B cell (primary cell): ENCODE results near the gene TKT. TPM values are rescaled to one million over a fixed set of nuclear protein-coding genes. Genes with fewer than 3 reads are reported as not detected.

Experiments
- ATAC-seq: fragments of 200-7000 bp; cut with Tn5 transposase; one replicate; pipeline ENCODE4 v1.10.0; 2021; ENCODE audit warnings: low read depth, mild to moderate bottlenecking, moderate number of reproducible peaks, moderate library complexity
- CTCF ChIA-PET: fragments of 350-600 bp; sonication (Branson Sonifier 250); formaldehyde crosslinking; loops from one replicate; lab custom pipeline; 2021; ENCODE audit warnings: antibody characterized with exemption, inconsistent platforms; lab: Charles Lee
- POLR2A ChIA-PET: fragments of 350-600 bp; sonication (Branson Sonifier 250); formaldehyde crosslinking; loops from one replicate; lab custom pipeline; 2021; ENCODE audit warnings: antibody characterized with exemption; lab: Charles Lee
- DNase-seq: peaks from one replicate; pipeline ENCODE4 v3.0.0; 2013
- H2AFZ ChIP-seq: 2 replicates; pipeline ENCODE4 v1.6.1; 2012; ENCODE audit warnings: mild to moderate bottlenecking, low read depth, low read length; ENCODE audit not compliant: insufficient read depth, poor library complexity, severe bottlenecking
- H3K27ac ChIP-seq, 2 donors: 1 replicate in 1 of 2; 2 replicates in 1 of 2; pipeline ENCODE4 v1.5.1; 2012 to 2013; ENCODE audit warnings: low read length in 2 of 2, mild to moderate bottlenecking in 2 of 2, moderate library complexity in 1 of 2
- H3K27me3 ChIP-seq, 4 experiments: fragments of 200-600 bp in 1 of 4; sonication (generic) in 1 of 4; replicated peaks in 1 of 4; 1 replicate in 2 of 4; 2 replicates in 2 of 4; pipeline versions ENCODE4 v1.6.1 to v1.7.0; 2013 to 2016; ENCODE audit warnings: low read length in 3 of 4, mild to moderate bottlenecking in 2 of 4, mixed read lengths in 1 of 4, moderate library complexity in 1 of 4; ENCODE audit not compliant: insufficient read depth in 4 of 4, control insufficient read depth in 3 of 4; ENCODE audit errors: control extremely low read depth in 1 of 4
- H3K36me3 ChIP-seq, 2 experiments: replicated peaks in 1 of 2; 1 replicate in 1 of 2; 2 replicates in 1 of 2; pipeline versions ENCODE4 v1.6.1 to v1.7.1; 2013; ENCODE audit warnings: low read length in 1 of 2; ENCODE audit not compliant: insufficient read depth in 2 of 2, control insufficient read depth in 1 of 2; ENCODE audit errors: control extremely low read depth in 1 of 2, extremely low read depth in 1 of 2
- H3K4me1 ChIP-seq, 2 donors: fragments of 200-600 bp in 1 of 2; sonication (generic) in 1 of 2; 1 replicate in 1 of 2; 2 replicates in 1 of 2; pipeline versions ENCODE4 v1.5.1 to v1.6.1; 2013 to 2017; ENCODE audit warnings: low read length in 2 of 2; ENCODE audit not compliant: control insufficient read depth in 2 of 2, insufficient read depth in 2 of 2
- H3K4me2 ChIP-seq: replicated peaks from 2 replicates; pipeline ENCODE3; 2012; ENCODE audit warnings: mild to moderate bottlenecking, low read depth, low read length; ENCODE audit not compliant: poor library complexity, severe bottlenecking
- H3K4me3 ChIP-seq, 5 experiments: fragments of 200-600 bp in 1 of 5; sonication (generic) in 1 of 5; 1 replicate in 3 of 5; 2 replicates in 2 of 5; pipeline versions ENCODE4 v1.5.1 to v1.7.0; 2011 to 2016; ENCODE audit warnings: low read length in 4 of 5, mild to moderate bottlenecking in 4 of 5, low read depth in 2 of 5, control low read depth in 1 of 5, moderate library complexity in 1 of 5; ENCODE audit not compliant: insufficient read depth in 1 of 5; ENCODE audit errors: control extremely low read depth in 1 of 5, extremely low read depth in 1 of 5
- H3K79me2 ChIP-seq: fragments of 200-600 bp; sonication (generic); one replicate; pipeline ENCODE4 v1.6.0; 2016; ENCODE audit warnings: low read length; ENCODE audit not compliant: control insufficient read depth, insufficient read depth
- H3K9ac ChIP-seq: fragments of 200-600 bp; sonication (generic); 2 replicates; pipeline ENCODE4 v1.6.1; 2017; ENCODE audit warnings: mild to moderate bottlenecking, low read length, moderate library complexity
- H3K9me3 ChIP-seq, 3 donors: one replicate each; pipeline versions ENCODE4 v1.6.1 to v1.7.1; 2013; ENCODE audit warnings: low read length in 2 of 3; ENCODE audit not compliant: control insufficient read depth in 2 of 3, insufficient read depth in 1 of 3; ENCODE audit errors: control extremely low read depth in 1 of 3
- H4K20me1 ChIP-seq: 2 replicates; pipeline ENCODE4 v1.6.0; 2012; ENCODE audit warnings: mild to moderate bottlenecking, low read length; ENCODE audit not compliant: insufficient read depth, control insufficient read depth, poor library complexity, severe bottlenecking
- H3K27ac Mint-ChIP-seq: one replicate; pipeline ENCODE4 v1.8.0; 2021; ENCODE audit warnings: mixed read lengths
- H3K27me3 Mint-ChIP-seq: one replicate; pipeline ENCODE4 v1.8.0; 2021; ENCODE audit warnings: mixed read lengths
- H3K4me1 Mint-ChIP-seq: one replicate; pipeline ENCODE4 v1.8.0; 2021; ENCODE audit warnings: mixed read lengths
- H3K4me3 Mint-ChIP-seq: one replicate; pipeline ENCODE4 v1.8.0; 2021; ENCODE audit warnings: mixed read lengths
- H3K9me3 Mint-ChIP-seq: one replicate; pipeline ENCODE4 v1.8.0; 2022; ENCODE audit warnings: mixed read lengths; ENCODE audit not compliant: insufficient read depth
- CTCF ChIP-seq: fragments of 200-600 bp; IDR thresholded peaks from one replicate; pipeline ENCODE4 v1.8.0; 2022; ENCODE audit warnings: antibody characterized with exemption, mild to moderate bottlenecking
- EZH2 ChIP-seq: IDR thresholded peaks from 2 replicates; pipeline ENCODE4 v1.6.1; 2012; ENCODE audit warnings: borderline replicate concordance, low read depth, mild to moderate bottlenecking, moderate library complexity, low read length; ENCODE audit not compliant: insufficient read depth, poor library complexity, severe bottlenecking
- WGBS: methylation state at CpG from one replicate; pipeline ENCODE4 v1.1.5; 2013; ENCODE audit warnings: missing lambda C conversion rate; ENCODE audit not compliant: insufficient coverage; 5-methylcytosine and 5-hydroxymethylcytosine counted together
- intact Hi-C: fragments of 100-400 bp; cut with micrococcal nuclease; formaldehyde crosslinking; loops from one replicate; pipeline ENCODE4 v1.10.0; 2022
- polyA plus RNA-seq: library from polyadenylated mRNA; depleted of rRNA; stranded (reverse); fragments of >200 nt; gene quantifications from 2 replicates; pipeline ENCODE4 v1.2.3, GENCODE V29; 2012
- total RNA-seq, 2 donors: library from RNA; stranded (reverse); fragments of 120-200 nt in 1 of 2; gene quantifications; 1 replicate in 1 of 2; 2 replicates in 1 of 2; pipeline versions ENCODE4 v1.2.3 to v1.2.4, GENCODE V29; 2013 to 2022

TKT gene
- total and polyA plus RNA-seq, 2 donors (not counting 1 experiment from before 2014, with no cell fraction given), result 69.5 to 81.0 TPM

- ChIA-PET CTCF (interaction anchor here (1.3 kb wide), 1 partner anchor 16 kb away, joined by 4 read pairs; no protein-coding TSS in a partner anchor), POLR2A (no interaction called here)
- Histone ChIP-seq H3K27me3 (no peaks in the 10 kb centered on the region), H3K9ac (no peak overlapping the region), H3K27ac (no peak overlapping the region), H3K4me1 (no peaks in the 10 kb centered on the region), H2AFZ (no peak overlapping the region), H3K4me2 (no peak overlapping the region), H4K20me1 (no peaks in the 10 kb centered on the region), H3K79me2 (no peaks in the 10 kb centered on the region), H3K9me3 (no peaks in the 10 kb centered on the region), H3K4me3 (no peak overlapping the region), H3K36me3 (peaks cover 5 to 62% of the 10 kb centered on the region in 2 experiments)
- H3K4me1 Mint-ChIP-seq, result no peaks in the 10 kb centered on the region
- DNase-seq (no peak), ATAC-seq (no peak)
- no peak overlapping the region for H3K4me3 Mint-ChIP-seq
- no CpG with 5 or more reads among the region's 1 CpG for WGBS
- TF ChIP-seq CTCF, result no peak
- TF ChIP-seq EZH2, result no peak
- no peaks in the 10 kb centered on the region for H3K9me3 Mint-ChIP-seq
- intact Hi-C loops, result no loop called here
- no peaks in the 10 kb centered on the region for H3K27me3 Mint-ChIP-seq
- no peak overlapping the region for H3K27ac Mint-ChIP-seq
Observed at GRCh38 chr3:53286727-53287126, 30.9 kb upstream of the TKT start.

- Histone ChIP-seq H3K27ac (no peak overlapping the region), H3K9me3 (no peaks in the 10 kb centered on the region), H3K4me1 (no peaks in the 10 kb centered on the region), H2AFZ (no peak overlapping the region), H3K4me3 (no peak overlapping the region), H3K4me2 (no peak overlapping the region), H3K9ac (no peak overlapping the region), H4K20me1 (no peaks in the 10 kb centered on the region), H3K36me3 (peaks cover 0 to 34% of the 10 kb centered on the region in 2 experiments), H3K27me3 (no peaks in the 10 kb centered on the region), H3K79me2 (no peaks in the 10 kb centered on the region)
- Mint-ChIP-seq H3K27ac (no peak overlapping the region), H3K4me3 (no peak overlapping the region), H3K4me1 (no peaks in the 10 kb centered on the region), H3K27me3 (no peaks in the 10 kb centered on the region), H3K9me3 (no peaks in the 10 kb centered on the region)
- WGBS, result 100% methylated on average over 2 of the region's 8 CpGs
- no peak for TF ChIP-seq EZH2
- TF ChIP-seq CTCF, result no peak
- intact Hi-C loops, result no loop called here
- ChIA-PET POLR2A (no interaction called here), CTCF (no interaction called here)
- DNase-seq (no peak), ATAC-seq (no peak)
Observed at GRCh38 chr3:53282581-53282980, 26.8 kb upstream of the TKT start.
